WTC11 (cell line): ENCODE measurements around the gene MFSD2A. TPM values are rescaled to one million over a fixed set of nuclear protein-coding genes. Genes with fewer than 3 reads are reported as not detected.

Experiments
- ATAC-seq: fragments of 200-7000 bp; cut with Tn5 transposase; 2 replicates; pipeline ENCODE4 v1.10.0; 2021; ENCODE audit warnings: mild to moderate bottlenecking, moderate library complexity
- CTCF ChIA-PET: fragments of 300-600 bp; sonication (Branson Sonifier 250); formaldehyde crosslinking; loops from one replicate; lab custom pipeline; 2021; ENCODE audit warnings: antibody characterized with exemption; lab: Charles Lee
- POLR2A ChIA-PET: fragments of 350-600 bp; sonication (Branson Sonifier 250); formaldehyde crosslinking; loops from one replicate; lab custom pipeline; 2021; ENCODE audit warnings: antibody characterized with exemption; lab: Charles Lee
- DNase-seq: peaks from one replicate; pipeline ENCODE4 v3.0.0; 2021; ENCODE audit warnings: low spot score
- H3K27ac Mint-ChIP-seq: 2 replicates; pipeline ENCODE4 v1.8.0; 2021; ENCODE audit warnings: mixed read lengths
- H3K27me3 Mint-ChIP-seq: 2 replicates; pipeline ENCODE4 v1.8.0; 2021; ENCODE audit warnings: low read depth, mild to moderate bottlenecking, moderate library complexity, mixed read lengths
- H3K36me3 Mint-ChIP-seq: 2 replicates; pipeline ENCODE4 v1.8.0; 2021; ENCODE audit warnings: mixed read lengths
- H3K4me1 Mint-ChIP-seq: 2 replicates; pipeline ENCODE4 v1.8.0; 2022; ENCODE audit warnings: mixed read lengths
- H3K4me3 Mint-ChIP-seq: 2 replicates; pipeline ENCODE4 v1.8.0; 2021; ENCODE audit warnings: mild to moderate bottlenecking, moderate library complexity, mixed read lengths
- H3K9me3 Mint-ChIP-seq: 2 replicates; pipeline ENCODE4 v1.8.0; 2021; ENCODE audit warnings: mixed read lengths
- CBFB ChIP-seq: sonication (generic); formaldehyde crosslinking; IDR thresholded peaks from 2 replicates; pipeline ENCODE4 v1.8.1; 2022; ENCODE audit warnings: mild to moderate bottlenecking, low read depth, missing genetic modification reagents
- ETV6 ChIP-seq: sonication (generic); formaldehyde crosslinking; IDR thresholded peaks from 2 replicates; pipeline ENCODE4 v1.8.1; 2022; ENCODE audit warnings: mild to moderate bottlenecking, missing genetic modification reagents
- JAZF1 ChIP-seq: fragments of 250-450 bp; sonication (Bioruptor Pico); IDR thresholded peaks from 2 replicates; pipeline ENCODE4 v1.9.0; 2021; ENCODE audit warnings: moderate library complexity, mild to moderate bottlenecking, inconsistent platforms
- KAT7 ChIP-seq: sonication (generic); formaldehyde crosslinking; IDR thresholded peaks from 2 replicates; pipeline ENCODE4 v1.8.1; 2023; ENCODE audit warnings: missing genetic modification reagents, mild to moderate bottlenecking, borderline replicate concordance
- MYBL2 ChIP-seq: sonication (generic); formaldehyde crosslinking; IDR thresholded peaks from 2 replicates; pipeline ENCODE4 v1.8.1; 2023; ENCODE audit warnings: mild to moderate bottlenecking, moderate library complexity, missing genetic modification reagents
- NFYB ChIP-seq: sonication (generic); formaldehyde crosslinking; conservative IDR thresholded peaks from 2 replicates; pipeline ENCODE4 v1.8.0; 2022; ENCODE audit warnings: low read depth, missing genetic modification reagents
- NR2C2 ChIP-seq: sonication (generic); formaldehyde crosslinking; IDR thresholded peaks from 2 replicates; pipeline ENCODE4 v1.8.0; 2022; ENCODE audit warnings: mild to moderate bottlenecking, missing genetic modification reagents
- OVOL2 ChIP-seq: fragments of 250-450 bp; sonication (Bioruptor Pico); IDR thresholded peaks from 2 replicates; pipeline ENCODE4 v1.9.0; 2021; ENCODE audit warnings: mild to moderate bottlenecking, borderline replicate concordance
- SMAD4 ChIP-seq: sonication (generic); formaldehyde crosslinking; IDR thresholded peaks from 2 replicates; pipeline ENCODE4 v1.8.0; 2022; ENCODE audit warnings: mild to moderate bottlenecking, missing genetic modification reagents
- SOX15 ChIP-seq: fragments of 250-450 bp; sonication (Bioruptor Pico); IDR thresholded peaks from 2 replicates; pipeline ENCODE4 v1.9.0; 2021; ENCODE audit warnings: mild to moderate bottlenecking
- TCF7 ChIP-seq: sonication (generic); formaldehyde crosslinking; IDR thresholded peaks from 2 replicates; pipeline ENCODE4 v1.8.0; 2022; ENCODE audit warnings: mild to moderate bottlenecking, low read depth, missing genetic modification reagents, moderate library complexity
- total RNA-seq: library from RNA; stranded (reverse); gene quantifications from 3 replicates; pipeline ENCODE4 v1.2.3, GENCODE V29; 2021
- TF ChIP-seq, protein P1 (sequence below): sonication (generic); formaldehyde crosslinking; IDR thresholded peaks from 2 replicates; pipeline ENCODE4 v1.8.1; 2023; ENCODE audit warnings: mild to moderate bottlenecking, missing genetic modification reagents
- TF ChIP-seq, protein P2 (sequence below): sonication (generic); formaldehyde crosslinking; conservative IDR thresholded peaks from 2 replicates; pipeline ENCODE4 v1.8.1; 2022; ENCODE audit warnings: mild to moderate bottlenecking, missing genetic modification reagents
- TF ChIP-seq, protein P3 (sequence below): fragments of 250-450 bp; sonication (Bioruptor Pico); IDR thresholded peaks from 2 replicates; pipeline ENCODE4 v1.9.0; 2021; ENCODE audit warnings: mild to moderate bottlenecking, borderline replicate concordance
- TF ChIP-seq, protein P4 (sequence below): sonication (generic); formaldehyde crosslinking; IDR thresholded peaks from 2 replicates; pipeline ENCODE4 v1.8.1; 2023; ENCODE audit warnings: mild to moderate bottlenecking, missing genetic modification reagents, moderate library complexity
- TF ChIP-seq, protein P5 (sequence below): fragments of 250-450 bp; sonication (Bioruptor Pico); IDR thresholded peaks from 2 replicates; pipeline ENCODE4 v1.9.0; 2021; ENCODE audit warnings: moderate library complexity, mild to moderate bottlenecking, inconsistent platforms, borderline replicate concordance
- TF ChIP-seq, protein P6 (sequence below): sonication (generic); formaldehyde crosslinking; IDR thresholded peaks from 2 replicates; pipeline ENCODE4 v1.8.0; 2022; ENCODE audit warnings: mild to moderate bottlenecking, missing genetic modification reagents
- TF ChIP-seq, protein P7 (sequence below): fragments of 200-600 bp; IDR thresholded peaks from 2 replicates; pipeline ENCODE4 v1.8.0; 2022; ENCODE audit warnings: antibody characterized with exemption
- TF ChIP-seq, protein P8 (sequence below): sonication (generic); formaldehyde crosslinking; IDR thresholded peaks from 2 replicates; pipeline ENCODE4 v1.8.1; 2023; ENCODE audit warnings: mild to moderate bottlenecking, missing genetic modification reagents
- TF ChIP-seq, protein P9 (sequence below): sonication (generic); formaldehyde crosslinking; IDR thresholded peaks from 2 replicates; pipeline ENCODE4 v1.8.1; 2022; ENCODE audit warnings: mild to moderate bottlenecking, missing genetic modification reagents, moderate library complexity, borderline replicate concordance

The MFSD2A gene
- total RNA-seq, 1 experiment from 2014 or later, result 14.0 TPM

DNA sequence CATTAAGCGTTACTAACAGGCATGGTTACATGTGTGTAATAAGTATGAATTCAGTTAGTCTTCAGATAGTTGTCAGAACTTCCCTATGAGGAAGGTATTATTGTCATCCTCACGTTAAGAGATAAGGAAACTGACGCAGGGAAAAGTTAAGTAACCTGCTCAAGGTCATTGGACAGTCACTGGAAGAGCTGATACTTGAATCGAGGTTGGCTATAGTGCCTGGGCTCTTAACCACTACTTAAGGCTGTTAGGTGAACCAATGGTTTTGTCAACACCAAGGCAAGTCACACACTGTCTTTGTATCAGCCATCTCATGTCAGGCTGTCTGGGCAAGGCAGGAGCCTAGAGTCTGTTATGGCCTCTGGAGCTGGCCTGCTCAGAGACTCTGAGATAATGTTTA, 16.2 kb downstream of the MFSD2A start:
- ATAC-seq, result no peak
- TF ChIP-seq NFYB (CRISPR knock-in tag) (no peak), OVOL2 (CRISPR knock-in tag) (no peak), MYBL2 (CRISPR knock-in tag) (no peak), TCF7 (CRISPR knock-in tag) (no peak), CBFB (CRISPR knock-in tag) (no peak), KAT7 (CRISPR knock-in tag) (no peak), SMAD4 (no peak)
- TF ChIP-seq, protein P1, sequence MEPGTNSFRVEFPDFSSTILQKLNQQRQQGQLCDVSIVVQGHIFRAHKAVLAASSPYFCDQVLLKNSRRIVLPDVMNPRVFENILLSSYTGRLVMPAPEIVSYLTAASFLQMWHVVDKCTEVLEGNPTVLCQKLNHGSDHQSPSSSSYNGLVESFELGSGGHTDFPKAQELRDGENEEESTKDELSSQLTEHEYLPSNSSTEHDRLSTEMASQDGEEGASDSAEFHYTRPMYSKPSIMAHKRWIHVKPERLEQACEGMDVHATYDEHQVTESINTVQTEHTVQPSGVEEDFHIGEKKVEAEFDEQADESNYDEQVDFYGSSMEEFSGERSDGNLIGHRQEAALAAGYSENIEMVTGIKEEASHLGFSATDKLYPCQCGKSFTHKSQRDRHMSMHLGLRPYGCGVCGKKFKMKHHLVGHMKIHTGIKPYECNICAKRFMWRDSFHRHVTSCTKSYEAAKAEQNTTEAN, result no peak
- TF ChIP-seq, protein P2, sequence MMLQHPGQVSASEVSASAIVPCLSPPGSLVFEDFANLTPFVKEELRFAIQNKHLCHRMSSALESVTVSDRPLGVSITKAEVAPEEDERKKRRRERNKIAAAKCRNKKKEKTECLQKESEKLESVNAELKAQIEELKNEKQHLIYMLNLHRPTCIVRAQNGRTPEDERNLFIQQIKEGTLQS, result no peak
- TF ChIP-seq, protein P3, sequence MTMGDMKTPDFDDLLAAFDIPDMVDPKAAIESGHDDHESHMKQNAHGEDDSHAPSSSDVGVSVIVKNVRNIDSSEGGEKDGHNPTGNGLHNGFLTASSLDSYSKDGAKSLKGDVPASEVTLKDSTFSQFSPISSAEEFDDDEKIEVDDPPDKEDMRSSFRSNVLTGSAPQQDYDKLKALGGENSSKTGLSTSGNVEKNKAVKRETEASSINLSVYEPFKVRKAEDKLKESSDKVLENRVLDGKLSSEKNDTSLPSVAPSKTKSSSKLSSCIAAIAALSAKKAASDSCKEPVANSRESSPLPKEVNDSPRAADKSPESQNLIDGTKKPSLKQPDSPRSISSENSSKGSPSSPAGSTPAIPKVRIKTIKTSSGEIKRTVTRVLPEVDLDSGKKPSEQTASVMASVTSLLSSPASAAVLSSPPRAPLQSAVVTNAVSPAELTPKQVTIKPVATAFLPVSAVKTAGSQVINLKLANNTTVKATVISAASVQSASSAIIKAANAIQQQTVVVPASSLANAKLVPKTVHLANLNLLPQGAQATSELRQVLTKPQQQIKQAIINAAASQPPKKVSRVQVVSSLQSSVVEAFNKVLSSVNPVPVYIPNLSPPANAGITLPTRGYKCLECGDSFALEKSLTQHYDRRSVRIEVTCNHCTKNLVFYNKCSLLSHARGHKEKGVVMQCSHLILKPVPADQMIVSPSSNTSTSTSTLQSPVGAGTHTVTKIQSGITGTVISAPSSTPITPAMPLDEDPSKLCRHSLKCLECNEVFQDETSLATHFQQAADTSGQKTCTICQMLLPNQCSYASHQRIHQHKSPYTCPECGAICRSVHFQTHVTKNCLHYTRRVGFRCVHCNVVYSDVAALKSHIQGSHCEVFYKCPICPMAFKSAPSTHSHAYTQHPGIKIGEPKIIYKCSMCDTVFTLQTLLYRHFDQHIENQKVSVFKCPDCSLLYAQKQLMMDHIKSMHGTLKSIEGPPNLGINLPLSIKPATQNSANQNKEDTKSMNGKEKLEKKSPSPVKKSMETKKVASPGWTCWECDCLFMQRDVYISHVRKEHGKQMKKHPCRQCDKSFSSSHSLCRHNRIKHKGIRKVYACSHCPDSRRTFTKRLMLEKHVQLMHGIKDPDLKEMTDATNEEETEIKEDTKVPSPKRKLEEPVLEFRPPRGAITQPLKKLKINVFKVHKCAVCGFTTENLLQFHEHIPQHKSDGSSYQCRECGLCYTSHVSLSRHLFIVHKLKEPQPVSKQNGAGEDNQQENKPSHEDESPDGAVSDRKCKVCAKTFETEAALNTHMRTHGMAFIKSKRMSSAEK, result no peak
- TF ChIP-seq, protein P4, sequence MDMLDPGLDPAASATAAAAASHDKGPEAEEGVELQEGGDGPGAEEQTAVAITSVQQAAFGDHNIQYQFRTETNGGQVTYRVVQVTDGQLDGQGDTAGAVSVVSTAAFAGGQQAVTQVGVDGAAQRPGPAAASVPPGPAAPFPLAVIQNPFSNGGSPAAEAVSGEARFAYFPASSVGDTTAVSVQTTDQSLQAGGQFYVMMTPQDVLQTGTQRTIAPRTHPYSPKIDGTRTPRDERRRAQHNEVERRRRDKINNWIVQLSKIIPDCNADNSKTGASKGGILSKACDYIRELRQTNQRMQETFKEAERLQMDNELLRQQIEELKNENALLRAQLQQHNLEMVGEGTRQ (CRISPR knock-in tag), result no peak
- TF ChIP-seq, protein P5, sequence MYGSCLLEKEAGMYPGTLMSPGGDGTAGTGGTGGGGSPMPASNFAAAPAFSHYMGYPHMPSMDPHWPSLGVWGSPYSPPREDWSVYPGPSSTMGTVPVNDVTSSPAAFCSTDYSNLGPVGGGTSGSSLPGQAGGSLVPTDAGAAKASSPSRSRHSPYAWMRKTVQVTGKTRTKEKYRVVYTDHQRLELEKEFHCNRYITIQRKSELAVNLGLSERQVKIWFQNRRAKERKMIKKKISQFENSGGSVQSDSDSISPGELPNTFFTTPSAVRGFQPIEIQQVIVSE (CRISPR knock-in tag), result no peak
- TF ChIP-seq, protein P6, sequence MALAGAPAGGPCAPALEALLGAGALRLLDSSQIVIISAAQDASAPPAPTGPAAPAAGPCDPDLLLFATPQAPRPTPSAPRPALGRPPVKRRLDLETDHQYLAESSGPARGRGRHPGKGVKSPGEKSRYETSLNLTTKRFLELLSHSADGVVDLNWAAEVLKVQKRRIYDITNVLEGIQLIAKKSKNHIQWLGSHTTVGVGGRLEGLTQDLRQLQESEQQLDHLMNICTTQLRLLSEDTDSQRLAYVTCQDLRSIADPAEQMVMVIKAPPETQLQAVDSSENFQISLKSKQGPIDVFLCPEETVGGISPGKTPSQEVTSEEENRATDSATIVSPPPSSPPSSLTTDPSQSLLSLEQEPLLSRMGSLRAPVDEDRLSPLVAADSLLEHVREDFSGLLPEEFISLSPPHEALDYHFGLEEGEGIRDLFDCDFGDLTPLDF (CRISPR knock-in tag), result no peak
- H3K4me1 Mint-ChIP-seq, result peaks cover 5% of the 10 kb centered on the region
- H3K27me3 Mint-ChIP-seq, result no peaks in the 10 kb centered on the region; the same call in 1 of the 2 replicates
- no peak for DNase-seq
- 0 out of 2 replicates have a peak overlapping the region, but pooled peaks have one; percentile 57 for H3K27ac Mint-ChIP-seq
- ChIA-PET CTCF (interaction anchor here (1.2 to 6.7 kb wide), 8 partner anchors 15 to 172 kb away, joined by 4 to 144 read pairs (median 18); partner anchors contain the start of gene MYCL), POLR2A (no interaction called here)
- H3K36me3 Mint-ChIP-seq, result peaks cover 31% of the 10 kb centered on the region
- H3K4me3 Mint-ChIP-seq, result no peak overlapping the region
- H3K9me3 Mint-ChIP-seq, result no peaks in the 10 kb centered on the region

DNA sequence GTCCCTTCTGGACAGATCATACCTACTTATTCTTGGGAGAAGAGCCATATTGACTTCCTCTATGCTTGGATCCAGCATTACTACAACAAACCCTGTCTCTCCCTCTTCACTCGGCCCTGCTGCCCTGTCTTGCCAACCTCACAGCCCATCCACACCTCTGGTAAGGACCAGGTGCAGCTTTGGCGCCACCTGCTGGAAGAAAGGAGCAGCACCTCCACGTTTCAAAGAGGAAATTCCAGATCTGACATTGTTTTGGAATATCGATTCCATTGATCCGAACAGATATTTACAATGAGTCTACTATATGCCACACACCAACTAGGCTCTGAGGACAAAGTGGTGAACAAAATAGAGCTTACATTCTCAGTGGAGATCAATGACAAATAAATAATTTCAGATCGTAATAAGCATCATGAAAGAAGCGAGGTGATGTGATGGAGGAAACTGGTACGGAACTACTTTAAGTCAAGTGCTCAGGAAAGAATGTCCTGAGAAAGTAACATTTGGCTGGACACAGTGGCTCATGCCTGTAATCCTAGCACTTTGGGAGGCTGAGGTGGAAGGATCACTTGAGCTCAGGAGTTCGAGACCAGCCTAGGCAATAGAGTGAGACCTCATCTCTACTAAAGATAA, 18.7 kb downstream of the MFSD2A start:
- Mint-ChIP-seq H3K4me1 (peaks cover 15% of the 10 kb centered on the region), H3K36me3 (peaks cover 15% of the 10 kb centered on the region), H3K9me3 (peaks cover 11% of the 10 kb centered on the region), H3K27ac (peak overlapping the region; percentile 12), H3K27me3 (no peaks in the 10 kb centered on the region; the same call in 1 of the 2 replicates), H3K4me3 (no peak overlapping the region)
- POLR2A ChIA-PET, result interaction anchor here (1.1 kb wide), 1 partner anchor 8 kb away, joined by 3 read pairs; no protein-coding TSS in a partner anchor
- CTCF ChIA-PET, result interaction anchor here (0.6 to 6.7 kb wide), 17 partner anchors 18 to 280 kb away, joined by 3 to 144 read pairs (median 5); partner anchors contain the start of genes MFSD2A and MYCL
- DNase-seq, result peak; percentile 82
- no peak for TF ChIP-seq KAT7 (CRISPR knock-in tag)
- no peak for TF ChIP-seq JAZF1
- TF ChIP-seq, protein P7, sequence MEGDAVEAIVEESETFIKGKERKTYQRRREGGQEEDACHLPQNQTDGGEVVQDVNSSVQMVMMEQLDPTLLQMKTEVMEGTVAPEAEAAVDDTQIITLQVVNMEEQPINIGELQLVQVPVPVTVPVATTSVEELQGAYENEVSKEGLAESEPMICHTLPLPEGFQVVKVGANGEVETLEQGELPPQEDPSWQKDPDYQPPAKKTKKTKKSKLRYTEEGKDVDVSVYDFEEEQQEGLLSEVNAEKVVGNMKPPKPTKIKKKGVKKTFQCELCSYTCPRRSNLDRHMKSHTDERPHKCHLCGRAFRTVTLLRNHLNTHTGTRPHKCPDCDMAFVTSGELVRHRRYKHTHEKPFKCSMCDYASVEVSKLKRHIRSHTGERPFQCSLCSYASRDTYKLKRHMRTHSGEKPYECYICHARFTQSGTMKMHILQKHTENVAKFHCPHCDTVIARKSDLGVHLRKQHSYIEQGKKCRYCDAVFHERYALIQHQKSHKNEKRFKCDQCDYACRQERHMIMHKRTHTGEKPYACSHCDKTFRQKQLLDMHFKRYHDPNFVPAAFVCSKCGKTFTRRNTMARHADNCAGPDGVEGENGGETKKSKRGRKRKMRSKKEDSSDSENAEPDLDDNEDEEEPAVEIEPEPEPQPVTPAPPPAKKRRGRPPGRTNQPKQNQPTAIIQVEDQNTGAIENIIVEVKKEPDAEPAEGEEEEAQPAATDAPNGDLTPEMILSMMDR, result peak; percentile 97
- TF ChIP-seq, protein P8, sequence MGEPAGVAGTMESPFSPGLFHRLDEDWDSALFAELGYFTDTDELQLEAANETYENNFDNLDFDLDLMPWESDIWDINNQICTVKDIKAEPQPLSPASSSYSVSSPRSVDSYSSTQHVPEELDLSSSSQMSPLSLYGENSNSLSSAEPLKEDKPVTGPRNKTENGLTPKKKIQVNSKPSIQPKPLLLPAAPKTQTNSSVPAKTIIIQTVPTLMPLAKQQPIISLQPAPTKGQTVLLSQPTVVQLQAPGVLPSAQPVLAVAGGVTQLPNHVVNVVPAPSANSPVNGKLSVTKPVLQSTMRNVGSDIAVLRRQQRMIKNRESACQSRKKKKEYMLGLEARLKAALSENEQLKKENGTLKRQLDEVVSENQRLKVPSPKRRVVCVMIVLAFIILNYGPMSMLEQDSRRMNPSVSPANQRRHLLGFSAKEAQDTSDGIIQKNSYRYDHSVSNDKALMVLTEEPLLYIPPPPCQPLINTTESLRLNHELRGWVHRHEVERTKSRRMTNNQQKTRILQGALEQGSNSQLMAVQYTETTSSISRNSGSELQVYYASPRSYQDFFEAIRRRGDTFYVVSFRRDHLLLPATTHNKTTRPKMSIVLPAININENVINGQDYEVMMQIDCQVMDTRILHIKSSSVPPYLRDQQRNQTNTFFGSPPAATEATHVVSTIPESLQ, result no peak
- peak; percentile 48; the same call in 1 of the 2 replicates for TF ChIP-seq ETV6
- TF ChIP-seq NR2C2 (CRISPR knock-in tag), result no peak
- TF ChIP-seq SOX15 (CRISPR knock-in tag), result no peak
- TF ChIP-seq, protein P9, sequence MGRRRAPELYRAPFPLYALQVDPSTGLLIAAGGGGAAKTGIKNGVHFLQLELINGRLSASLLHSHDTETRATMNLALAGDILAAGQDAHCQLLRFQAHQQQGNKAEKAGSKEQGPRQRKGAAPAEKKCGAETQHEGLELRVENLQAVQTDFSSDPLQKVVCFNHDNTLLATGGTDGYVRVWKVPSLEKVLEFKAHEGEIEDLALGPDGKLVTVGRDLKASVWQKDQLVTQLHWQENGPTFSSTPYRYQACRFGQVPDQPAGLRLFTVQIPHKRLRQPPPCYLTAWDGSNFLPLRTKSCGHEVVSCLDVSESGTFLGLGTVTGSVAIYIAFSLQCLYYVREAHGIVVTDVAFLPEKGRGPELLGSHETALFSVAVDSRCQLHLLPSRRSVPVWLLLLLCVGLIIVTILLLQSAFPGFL (CRISPR knock-in tag), result no peak
- peak; percentile 83 for ATAC-seq
